ENCODE data around the gene SIRT2.
"Not testable (repeated sequence)": the region's sequence is repeated elsewhere in the genome, so short reads cannot be mapped to it uniquely, and the experiment has no call there.

SIRT2 gene

GRCh38 chr19:38869160-38869835, 30.1 kb downstream of the SIRT2 start:
- no peak for DNase-seq (ENCODE audit: low read depth in 2 of 2)

- DNase-seq (ENCODE audit: low read depth in 2 of 2) = no peak
These were observed 30.9 kb downstream of the SIRT2 start for GRCh38 chr19:38868551-38868950.

GRCh38 chr19:38867171-38867780, 32.1 kb downstream of the SIRT2 start:
- DNase-seq (ENCODE audit: low read depth in 2 of 2) = no peak

- no peak for DNase-seq (ENCODE audit: low read depth in 2 of 2)
These were observed 36.9 kb downstream of the SIRT2 start for GRCh38 chr19:38862321-38863059.

- no peak for DNase-seq (ENCODE audit: low read depth in 2 of 2)
These were observed 38.0 kb downstream of the SIRT2 start for GRCh38 chr19:38861368-38861767.

GRCh38 chr19:38859631-38860204, 39.7 kb downstream of the SIRT2 start:
- DNase-seq (ENCODE audit: low read depth in 2 of 2) = not testable (repeated sequence)

GRCh38 chr19:38856813-38857212, 42.6 kb downstream of the SIRT2 start:
- no peak for DNase-seq (ENCODE audit: low read depth in 2 of 2)

GRCh38 chr19:38855751-38856150, 43.7 kb downstream of the SIRT2 start:
- not testable (repeated sequence) for DNase-seq (ENCODE audit: low read depth in 2 of 2)

- DNase-seq (ENCODE audit: low read depth in 2 of 2) = not testable (repeated sequence)
These were observed 44.5 kb downstream of the SIRT2 start for GRCh38 chr19:38854961-38855360.

- no peak for DNase-seq (ENCODE audit: low read depth in 2 of 2)
These were observed 46.2 kb downstream of the SIRT2 start for GRCh38 chr19:38853214-38853613.

- no peak for DNase-seq (ENCODE audit: low read depth in 2 of 2)
These were observed 47.0 kb downstream of the SIRT2 start for GRCh38 chr19:38852231-38853044.

GRCh38 chr19:38851622-38852230, 47.7 kb downstream of the SIRT2 start:
- peak; percentile 88 to 90 for DNase-seq (ENCODE audit: low read depth in 2 of 2)

GRCh38 chr19:38850976-38851621, 48.3 kb downstream of the SIRT2 start:
- no peak for DNase-seq (ENCODE audit: low read depth in 2 of 2)

- DNase-seq (ENCODE audit: low read depth in 2 of 2) = peak; percentile 95 to 97
These were observed 48.9 kb downstream of the SIRT2 start for GRCh38 chr19:38850436-38850975.

GRCh38 chr19:38849860-38850435, 49.5 kb downstream of the SIRT2 start, which contains the start of gene HNRNPL:
Gene HNRNPL, minus strand, starts transcription at chr19:38849986. Its CDS starts 20 bp downstream, at chr19:38849966.
- DNase-seq (ENCODE audit: low read depth in 2 of 2) = peak; percentile 98 to 99

GRCh38 chr19:38849147-38849859, 50.1 kb downstream of the SIRT2 start:
- DNase-seq (ENCODE audit: low read depth in 2 of 2) = peak; percentile 99

- DNase-seq (ENCODE audit: low read depth in 2 of 2) = no peak
These were observed 50.9 kb downstream of the SIRT2 start for GRCh38 chr19:38848299-38849146.

GRCh38 chr19:38846097-38846496, 53.3 kb downstream of the SIRT2 start:
- no peak for DNase-seq (ENCODE audit: low read depth in 2 of 2)

Measured in activated CD4-positive, alpha-beta T cell treated with anti-CD3 and anti-CD28 coated beads for 24 hours (primary cell).